ENCODE results near the gene STK32B.
"Not testable (repeated sequence)": the region's sequence is repeated elsewhere in the genome, so short reads cannot be mapped to it uniquely, and the experiment has no call there.

Gene STK32B

DNA sequence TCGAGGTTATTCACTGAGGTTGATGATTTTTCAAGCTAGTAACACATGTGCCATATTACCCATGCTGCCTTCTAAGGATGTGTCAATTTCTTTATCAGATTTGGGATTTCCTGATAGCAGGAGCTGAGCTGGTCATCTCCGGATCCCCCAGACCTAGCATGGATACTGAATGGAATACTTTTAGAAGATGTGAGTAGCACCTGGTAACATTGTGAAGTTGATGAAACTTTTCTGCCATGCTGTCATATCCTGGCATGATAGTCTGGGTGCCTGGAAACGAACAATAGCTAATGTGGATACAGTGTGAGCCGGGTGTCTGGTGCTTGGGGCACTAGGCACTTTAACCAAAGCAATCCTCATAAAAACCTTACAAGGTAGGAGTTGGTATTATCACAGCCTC lies 21.1 kb upstream of the STK32B start:
- DNase-seq (ENCODE audit: low spot score): no peak

DNA sequence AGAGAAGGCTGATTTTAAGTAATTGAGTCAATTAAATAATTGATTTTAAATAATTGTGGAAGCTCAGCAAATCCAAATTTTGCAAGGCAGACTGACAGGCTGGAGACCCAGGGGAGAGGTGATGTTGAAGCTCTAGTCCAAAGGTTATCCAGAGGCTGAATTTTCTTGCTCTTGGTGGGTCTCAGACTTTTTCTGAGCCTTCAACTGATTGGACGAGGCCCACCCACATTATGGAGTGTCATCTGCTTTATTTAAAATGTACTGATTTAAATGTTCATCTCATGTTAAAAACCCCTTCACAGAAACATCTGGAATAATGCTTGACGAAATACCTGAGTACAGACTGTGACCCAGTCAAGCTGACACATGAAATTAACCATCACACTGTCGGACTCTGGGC lies 20.4 kb upstream of the STK32B start:
- DNase-seq (ENCODE audit: low spot score): no peak

DNA sequence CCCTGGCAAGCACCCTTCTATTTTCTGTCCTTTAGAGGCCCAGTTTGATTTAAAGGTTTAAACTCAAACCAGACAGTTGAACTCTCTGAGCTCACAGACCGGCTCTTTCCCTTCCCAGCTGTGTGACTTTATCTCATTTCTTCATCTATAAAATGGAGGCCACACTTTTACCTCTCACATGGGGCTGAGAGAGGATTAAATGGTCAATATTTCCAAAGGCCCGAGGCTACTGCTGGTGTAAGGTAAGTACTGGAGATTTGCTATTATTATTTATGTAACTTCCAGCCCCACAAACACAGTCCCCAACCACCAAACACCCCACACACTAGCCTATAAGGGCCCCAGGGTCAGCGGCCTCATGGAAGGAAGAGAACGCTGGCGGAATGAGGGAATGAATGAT lies 18.5 kb upstream of the STK32B start:
- no peak for DNase-seq (ENCODE audit: low spot score)

DNA sequence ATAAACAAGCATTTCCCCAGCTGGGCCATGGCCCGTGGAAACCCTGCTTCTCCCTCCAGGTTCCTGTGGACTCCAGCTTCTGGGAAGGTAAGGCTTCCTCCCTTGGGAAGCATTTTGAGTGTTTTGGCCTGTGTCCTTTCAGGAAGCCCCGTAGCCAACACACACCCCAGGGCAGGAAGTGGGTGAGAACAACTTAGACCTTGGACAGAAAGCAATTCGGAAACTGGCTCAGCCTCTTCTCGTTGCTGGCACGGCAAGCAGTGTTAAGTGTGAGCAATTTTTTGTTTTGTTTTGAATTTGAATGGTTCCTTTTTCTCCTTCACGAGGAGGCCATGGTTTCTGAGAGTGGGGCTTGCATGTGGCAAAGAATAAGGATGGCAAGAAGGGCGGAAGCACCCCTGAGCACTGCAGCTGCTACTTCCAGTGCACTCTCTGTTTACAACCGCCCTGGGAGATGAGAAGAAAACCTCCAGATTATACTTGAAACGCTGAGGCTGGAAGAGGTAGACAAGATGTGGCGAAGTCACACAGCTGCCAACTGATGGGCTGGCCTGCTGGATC lies 17.9 kb upstream of the STK32B start:
- peak; percentile 29 for DNase-seq (ENCODE audit: low spot score)

DNA sequence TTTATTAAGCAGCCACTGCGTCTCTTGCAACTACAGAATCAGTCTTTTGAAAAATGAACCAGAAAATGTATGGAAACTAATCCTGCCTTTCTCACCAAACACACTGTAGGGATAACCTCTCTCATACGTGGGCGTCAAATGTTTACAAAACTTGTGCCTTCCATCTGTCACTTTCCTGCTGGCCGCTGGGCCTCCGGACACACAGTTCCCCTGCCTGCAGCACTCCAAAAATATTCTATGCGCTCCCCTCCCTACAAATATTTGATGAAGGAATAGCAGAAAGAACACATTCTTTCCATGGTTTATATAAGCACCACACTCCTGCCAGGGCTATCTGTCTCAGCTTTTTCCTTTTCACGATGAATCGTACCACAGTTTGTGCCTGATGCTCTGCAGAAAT lies 17.1 kb upstream of the STK32B start:
- DNase-seq (ENCODE audit: low spot score): no peak

DNA sequence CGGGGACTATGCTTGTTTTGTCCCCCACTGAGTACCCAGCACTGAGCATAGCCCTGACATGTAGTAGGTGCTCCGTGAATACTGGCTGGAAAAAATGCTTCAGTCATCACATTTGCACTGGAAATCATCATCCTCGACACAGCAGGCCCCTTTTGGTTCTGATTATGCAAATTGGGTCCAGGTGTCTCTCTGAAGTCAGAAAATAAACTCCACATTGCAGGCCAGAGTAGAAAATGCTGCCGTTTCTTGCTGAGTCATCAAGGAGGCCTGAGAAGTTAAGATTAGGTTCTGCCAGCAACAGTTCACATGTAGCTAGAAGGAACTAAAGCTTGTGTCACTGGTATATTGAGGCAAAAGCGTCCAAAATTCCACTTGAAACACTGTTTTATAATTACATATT lies 15.0 kb upstream of the STK32B start:
- no peak for DNase-seq (ENCODE audit: low spot score)

DNA sequence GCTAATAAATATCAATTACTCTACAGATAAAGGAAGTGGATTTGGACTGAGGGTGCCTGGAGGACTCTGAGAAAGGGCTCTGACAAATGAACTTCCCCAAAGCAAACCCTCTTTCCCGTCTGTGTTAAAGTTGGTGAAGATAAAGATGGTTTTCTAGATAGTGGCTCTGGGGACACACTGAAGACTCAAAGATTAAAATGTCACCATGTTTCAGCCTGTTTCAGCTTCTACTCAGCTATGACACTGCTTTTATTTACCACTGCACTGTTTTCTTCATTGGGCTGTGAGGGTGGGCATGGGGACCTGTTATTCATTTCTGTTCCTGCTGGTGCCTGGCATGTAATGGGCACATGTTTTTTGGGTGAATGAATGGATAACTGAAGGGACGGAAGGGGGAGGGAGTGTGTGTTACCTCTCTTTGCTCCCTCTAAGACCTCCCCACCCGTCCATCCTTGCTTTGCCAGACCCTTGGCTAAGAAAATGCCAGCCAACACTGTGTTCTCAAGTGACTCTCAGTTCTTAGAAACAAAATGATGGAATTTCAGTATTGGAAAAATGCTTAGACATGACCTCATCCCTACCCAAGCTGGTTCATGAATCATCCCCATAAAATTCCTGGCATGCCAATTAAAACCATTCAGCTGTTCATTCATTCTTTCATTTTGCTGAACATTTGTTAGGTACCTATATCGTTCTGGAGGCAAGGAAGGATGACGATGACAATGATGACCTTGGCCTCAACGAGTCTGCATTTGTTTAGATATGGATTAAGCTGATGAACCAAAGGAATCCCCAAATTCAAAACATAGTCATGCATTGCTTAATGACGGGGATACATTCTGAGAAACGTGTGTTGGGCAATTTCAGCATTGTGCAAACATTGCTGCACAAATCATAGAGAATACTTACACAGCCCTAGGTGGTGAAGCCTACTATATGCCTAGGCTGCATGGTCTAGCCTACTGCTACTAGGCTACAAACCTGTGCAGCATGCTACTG lies 13.4 kb upstream of the STK32B start:
- DNase-seq (ENCODE audit: low spot score): no peak

DNA sequence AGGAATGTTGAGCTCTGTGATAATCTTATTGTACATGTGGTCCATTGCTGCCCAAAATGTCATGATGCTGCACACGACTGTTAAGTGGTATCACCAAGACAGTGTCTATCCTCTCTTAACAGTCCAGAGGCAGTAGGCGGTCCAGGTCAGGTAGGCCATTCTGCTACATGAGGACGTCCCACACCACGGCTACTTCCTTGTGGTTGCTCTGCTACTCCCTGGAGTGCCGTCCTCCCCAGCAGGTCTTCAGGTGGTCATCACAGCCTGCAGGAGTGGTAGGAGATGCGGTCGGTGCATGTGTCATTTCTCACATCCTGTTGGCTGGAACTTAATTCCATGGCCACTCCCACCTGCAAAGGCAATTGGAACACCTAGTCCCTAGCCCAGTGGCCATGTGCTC lies 11.5 kb upstream of the STK32B start:
- no peak for DNase-seq (ENCODE audit: low spot score)

DNA sequence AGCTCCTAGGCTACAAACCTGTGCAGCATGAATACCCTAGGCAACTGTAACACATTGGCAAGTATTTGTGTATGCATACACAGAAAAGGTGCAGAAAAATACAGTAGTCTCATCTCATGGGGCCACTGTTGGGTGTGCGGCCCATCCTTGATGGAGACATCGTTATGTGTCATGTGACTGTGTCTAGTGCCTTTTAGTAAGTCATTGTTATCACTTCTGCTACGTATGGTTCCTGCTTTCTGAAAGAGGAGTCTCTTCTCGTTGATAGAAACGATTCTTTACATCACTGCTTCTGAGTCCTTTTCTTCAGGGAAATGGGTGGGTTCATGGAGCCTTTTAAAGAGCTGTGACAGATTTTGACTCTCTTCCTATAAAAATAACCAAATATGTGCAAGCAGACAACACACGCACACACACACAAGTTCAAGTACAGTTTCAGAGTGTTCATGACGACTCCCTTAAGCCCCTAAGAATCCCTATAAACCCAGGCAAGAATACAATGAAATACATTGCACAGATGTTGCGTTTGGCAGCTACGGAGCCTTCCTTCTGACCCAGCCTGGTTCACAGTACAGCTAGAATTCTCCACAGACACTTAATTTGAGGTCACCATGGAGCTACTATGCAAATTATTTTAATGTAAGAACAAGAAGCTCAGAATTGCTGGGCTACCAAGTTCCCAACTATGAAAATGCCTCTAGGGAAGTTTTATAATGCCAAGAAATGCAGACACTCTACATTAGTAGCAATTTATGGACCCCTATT lies 10.2 kb upstream of the STK32B start:
- DNase-seq (ENCODE audit: low spot score): no peak

DNA sequence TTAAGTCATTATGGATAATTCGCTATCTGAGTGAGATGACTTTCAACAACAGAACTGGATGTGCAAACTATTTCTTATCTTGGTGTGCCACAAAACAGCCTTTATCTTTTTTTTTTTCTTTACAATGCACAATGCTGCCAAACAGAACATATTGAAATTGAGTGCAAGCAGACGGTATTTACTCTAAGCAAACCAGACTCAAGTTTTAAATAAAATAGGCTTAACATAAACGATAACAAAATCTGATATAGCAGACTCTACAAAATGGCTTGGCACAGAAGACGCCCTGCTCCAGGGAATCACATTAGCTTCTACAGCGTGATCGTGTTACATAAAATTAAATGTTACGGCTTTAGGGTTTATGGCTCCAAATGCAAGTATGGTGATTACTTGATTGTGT lies 9.6 kb upstream of the STK32B start:
- no peak for DNase-seq (ENCODE audit: low spot score)

DNA sequence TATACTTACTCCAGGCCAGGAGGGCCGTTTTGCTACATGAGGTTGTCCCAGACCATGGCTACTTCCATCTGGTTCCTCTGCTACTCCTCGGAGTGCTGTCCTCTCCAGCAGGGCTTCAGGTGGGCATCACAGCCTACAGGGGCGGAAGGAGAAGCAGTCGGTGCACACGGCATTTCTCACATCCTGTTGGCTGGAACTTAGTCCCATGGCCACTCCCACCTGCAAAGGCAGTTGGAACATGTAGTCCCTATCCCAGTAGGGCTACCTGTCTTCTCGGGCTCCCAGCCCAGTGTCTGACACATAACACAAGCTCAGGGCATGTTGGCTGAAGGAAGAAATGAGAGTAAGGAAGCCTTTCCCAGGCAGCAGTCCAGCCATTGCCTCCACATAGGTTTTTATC lies 7.7 kb upstream of the STK32B start:
- no peak for DNase-seq (ENCODE audit: low spot score)

DNA sequence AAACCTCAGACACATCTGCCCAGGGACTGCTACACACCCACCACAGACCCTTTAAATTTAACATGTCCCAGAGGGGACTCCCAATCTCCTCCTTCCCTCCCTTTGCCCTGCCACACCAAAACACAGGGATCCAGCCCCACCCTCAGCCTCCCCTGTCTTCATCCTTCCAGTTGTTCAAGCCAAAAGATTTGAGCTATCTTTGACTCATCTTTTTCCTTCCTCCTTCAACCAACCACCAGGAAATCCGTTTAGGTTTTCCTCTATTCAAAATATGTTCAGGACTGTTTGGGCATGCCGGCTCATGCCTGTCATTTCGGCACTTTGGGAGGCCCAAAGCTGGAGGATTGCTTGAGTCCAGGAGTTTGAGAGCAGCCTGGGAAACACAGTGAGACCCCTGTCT lies 6.9 kb upstream of the STK32B start:
- DNase-seq (ENCODE audit: low spot score): no peak

DNA sequence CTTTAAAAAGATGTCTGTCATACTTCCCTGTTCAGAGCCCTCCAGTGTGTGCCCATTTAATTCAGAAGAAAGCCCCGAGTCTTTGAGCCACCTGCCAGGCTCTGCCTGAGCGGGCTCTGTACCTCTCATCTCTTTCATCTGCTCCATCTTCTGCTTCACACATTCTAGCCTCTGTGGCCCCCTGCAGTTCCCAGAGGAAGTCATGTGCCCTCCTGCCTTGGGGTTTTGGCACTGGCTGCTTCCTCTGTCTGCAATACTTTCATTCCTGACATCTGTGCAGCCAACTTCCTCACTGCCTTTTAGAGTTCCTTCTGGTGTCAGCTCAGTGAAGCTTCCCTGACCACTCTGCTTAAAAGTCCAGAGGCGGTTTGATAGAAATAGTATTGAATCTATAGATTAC lies 6.2 kb upstream of the STK32B start:
- peak; percentile 53 for DNase-seq (ENCODE audit: low spot score)

DNA sequence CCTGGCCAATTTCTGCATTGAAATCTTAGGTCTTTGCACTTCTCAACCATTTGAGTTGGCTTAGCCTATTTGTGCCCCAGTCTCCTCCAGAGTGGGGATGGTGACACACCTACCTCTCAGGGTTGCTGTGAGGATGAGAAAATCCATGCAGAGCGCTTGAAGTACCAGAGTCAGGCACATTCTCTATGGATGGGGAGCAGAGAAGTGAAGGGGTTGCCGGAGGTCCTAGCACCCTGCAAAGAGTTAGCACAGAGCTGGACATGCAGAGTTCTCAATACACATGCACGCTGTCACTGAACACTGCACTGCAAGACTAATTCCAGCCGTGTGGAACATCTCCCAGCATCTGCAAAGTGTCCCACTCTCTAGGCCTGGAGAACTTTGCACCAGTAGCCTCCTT lies 2.6 kb upstream of the STK32B start:
- no peak for DNase-seq (ENCODE audit: low spot score)

DNA sequence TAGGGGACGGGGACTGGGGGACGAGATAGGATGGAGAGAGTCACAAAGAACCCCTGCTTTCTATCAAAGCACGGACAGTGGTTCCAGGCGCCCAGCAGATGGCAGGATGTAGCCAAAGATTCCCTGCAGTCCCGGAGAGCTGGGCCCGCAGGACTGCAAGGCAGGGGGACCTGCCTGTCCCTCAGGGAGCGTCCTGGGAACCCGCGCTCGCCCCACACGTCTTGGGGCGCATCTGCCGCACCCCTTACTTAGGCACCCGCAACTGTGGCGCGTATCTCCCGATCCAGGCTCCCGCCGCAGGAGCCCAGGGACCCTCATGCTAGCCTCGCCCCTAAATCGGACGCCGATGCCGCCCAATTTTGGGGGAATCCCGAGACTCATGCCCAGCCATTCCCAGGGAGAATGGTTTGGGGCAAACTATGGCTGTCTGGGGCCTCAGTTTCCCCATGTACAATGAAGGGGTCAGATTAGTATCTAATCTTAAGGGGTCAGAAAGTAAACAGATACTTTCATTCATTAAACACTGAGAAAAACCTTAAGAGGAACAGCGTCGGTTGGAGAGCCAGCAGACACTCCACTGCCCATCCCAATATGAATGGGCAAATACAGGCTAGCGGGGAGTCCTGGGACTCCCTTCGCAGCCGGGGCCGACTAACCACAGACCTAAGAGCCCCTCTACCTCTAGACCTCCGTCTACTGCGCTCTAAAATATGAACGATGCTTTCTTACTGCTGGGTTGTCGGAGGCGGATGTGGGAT lies 581 bp upstream of the STK32B start:
- peak; percentile 75 for DNase-seq (ENCODE audit: low spot score)

DNA sequence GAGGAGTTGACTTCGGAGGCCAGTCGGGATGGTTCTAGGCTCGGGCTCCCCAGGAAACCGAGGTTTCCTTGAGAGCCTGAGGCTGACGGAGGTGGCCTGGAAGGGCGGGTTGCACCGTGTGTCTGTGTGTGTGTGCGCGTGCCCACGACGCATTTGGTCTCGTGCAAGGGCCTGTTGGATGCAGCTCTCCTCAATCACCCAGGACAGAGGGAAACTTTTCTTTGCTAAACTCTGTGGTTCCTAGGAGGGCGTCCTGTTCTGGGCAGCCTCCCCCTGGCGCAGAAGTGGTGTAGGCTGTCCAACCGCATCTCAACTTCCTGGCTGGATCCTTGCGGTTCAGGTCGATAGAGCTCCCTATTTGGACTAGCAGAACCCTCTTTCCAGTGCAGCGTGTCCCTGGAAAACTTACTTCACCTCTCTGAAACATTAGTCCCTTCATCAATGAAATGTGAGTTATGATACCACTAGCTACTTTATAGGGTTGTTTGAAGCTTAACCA lies 973 bp downstream of the STK32B start:
- DNase-seq (ENCODE audit: low spot score): no peak

DNA sequence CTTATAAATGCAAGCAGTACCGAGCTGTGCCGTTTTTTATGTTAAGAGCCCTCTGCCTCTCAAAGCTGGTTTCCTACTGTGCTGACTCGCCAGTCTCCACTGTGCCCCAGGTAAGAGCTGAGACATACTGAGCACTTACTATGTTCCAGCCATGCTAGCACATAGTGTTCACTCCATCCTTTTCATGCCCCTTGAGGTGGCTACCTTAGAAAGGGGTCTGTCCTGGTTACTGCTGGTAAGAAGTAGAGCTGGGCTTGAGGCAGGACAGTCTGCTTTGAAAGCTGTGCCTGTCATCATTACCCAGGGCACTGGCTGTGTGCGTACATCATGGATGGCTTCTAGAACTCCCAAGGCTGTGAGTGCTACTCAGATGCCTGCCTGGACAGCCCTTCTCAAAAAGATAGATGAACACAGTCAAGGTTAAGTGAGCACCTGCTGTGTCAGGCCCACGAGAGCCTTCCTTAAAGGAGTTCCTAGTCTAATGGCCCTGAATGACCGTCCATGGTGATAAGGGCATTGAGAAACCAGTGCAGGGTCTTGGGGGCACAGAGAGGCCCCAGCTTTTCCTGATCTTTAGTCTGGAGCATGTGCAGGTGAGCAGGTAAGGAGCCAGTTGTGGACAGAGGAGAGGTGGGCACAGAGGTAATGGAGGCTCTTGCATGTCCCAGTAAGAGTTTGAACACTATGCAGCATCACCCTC lies 1.6 kb downstream of the STK32B start:
- DNase-seq (ENCODE audit: low spot score): no peak

DNA sequence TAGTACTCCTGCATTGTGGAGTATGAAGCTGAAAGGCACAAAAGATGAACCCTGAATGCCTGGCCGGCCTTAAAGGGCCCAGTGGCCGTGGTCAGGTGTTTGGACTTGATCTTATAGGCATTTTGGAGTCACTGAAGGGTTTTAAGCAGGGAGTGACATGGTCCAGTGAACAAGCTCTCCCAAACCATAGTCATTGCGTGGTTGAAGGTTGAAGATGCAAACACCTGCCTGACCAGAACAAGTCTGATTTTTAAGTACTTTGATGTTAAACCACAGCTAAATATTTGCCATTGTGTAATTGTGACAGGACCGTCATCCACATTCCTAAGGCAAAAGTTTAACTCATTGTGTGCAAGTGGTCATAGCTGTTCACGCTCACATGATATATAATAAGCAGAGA lies 3.3 kb downstream of the STK32B start:
- DNase-seq (ENCODE audit: low spot score): no peak

DNA sequence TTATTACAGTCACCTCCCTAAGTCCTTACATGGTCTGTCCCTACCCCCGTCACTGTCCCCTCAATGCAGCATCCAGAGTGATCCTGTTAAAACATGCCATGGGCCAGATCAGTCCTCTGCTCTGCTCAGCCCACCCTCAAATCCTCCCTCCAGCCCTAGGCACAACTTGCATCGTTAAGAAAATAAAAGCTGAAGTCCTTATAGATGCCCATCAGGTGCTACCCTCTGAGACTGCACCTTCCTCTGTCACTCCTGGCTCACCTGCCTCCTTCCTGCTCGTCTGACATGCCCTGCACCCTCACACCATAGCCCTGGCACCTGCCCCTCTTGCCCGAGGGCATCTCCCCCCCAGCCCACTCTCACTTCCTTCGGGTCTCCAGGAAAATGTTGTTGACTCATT lies 4.1 kb downstream of the STK32B start:
- no peak for DNase-seq (ENCODE audit: low spot score)

DNA sequence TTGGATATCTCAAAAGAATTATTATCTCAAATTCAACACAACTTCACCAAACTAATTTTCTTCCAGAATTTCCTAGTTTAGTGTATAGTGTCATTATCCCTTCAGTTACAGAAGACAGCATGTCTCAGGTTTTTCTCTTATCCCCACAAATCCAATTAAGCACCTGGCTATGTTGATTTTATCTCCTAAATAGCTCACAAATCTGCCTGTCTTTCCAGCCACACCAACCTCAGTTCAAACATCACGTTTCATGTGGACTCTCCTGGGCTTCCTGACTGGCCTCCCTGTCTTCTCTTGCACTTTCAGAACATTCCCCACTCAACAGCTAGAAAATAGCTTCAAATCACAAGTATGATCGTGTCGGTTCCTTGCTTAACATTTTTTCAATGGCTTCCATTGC lies 14.8 kb downstream of the STK32B start:
- no peak for DNase-seq (ENCODE audit: low spot score)

DNA sequence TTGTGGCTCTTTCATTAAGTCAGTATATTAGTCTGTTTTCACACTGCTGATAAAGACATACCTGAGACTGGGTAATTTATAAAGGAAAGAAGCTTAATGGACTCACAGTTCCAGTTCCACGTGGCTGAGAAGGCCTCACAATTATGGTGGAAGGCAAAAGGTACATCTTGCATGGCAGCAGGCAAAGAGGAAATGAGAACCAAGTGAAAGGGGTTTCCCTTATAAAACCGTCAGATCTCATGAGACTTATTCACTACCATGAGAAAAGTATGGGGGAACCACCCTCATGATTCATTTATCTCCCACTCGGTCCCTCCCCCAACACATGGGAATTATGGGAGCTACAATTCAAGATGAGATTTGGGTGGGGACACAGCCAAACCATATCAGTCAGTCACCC lies 15.7 kb downstream of the STK32B start:
- DNase-seq (ENCODE audit: low spot score): not testable (repeated sequence)

Data from globus pallidus (tissue), 1 donor.